ENCODE data around the gene PBRM1.

Gene PBRM1

DNA sequence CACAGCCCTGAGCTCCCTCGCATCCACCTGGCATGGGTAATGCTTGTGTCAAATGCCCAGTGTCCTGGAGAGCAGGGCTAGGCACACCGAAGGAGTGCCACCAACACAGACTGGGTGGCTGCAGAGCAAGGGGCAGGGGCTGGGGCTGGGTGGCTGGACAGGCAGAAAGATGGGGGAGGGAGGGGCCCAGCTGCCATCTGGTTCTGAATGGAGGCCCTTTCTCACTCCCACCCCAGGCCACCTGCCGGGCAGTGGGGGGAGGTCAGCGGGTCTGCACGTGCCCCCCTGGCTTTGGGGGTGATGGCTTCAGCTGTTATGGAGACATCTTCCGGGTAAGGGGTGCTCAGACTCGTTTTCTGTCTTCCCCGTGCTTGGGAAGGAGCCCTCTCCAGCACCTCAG is 173.6 kb downstream of the PBRM1 start:
- DNase-seq (ENCODE audit: low spot score): no peak
- Mint-ChIP-seq H3K27ac (no peak overlapping the region), H3K27me3 (ENCODE audit: low read depth) (no peaks in the 10 kb centered on the region), H3K4me1 (ENCODE audit: low read depth) (no peaks in the 10 kb centered on the region), H3K4me3 (no peak overlapping the region), H3K9me3 (no peaks in the 10 kb centered on the region), H3K36me3 (ENCODE audit: low read depth) (no peaks in the 10 kb centered on the region)

DNA sequence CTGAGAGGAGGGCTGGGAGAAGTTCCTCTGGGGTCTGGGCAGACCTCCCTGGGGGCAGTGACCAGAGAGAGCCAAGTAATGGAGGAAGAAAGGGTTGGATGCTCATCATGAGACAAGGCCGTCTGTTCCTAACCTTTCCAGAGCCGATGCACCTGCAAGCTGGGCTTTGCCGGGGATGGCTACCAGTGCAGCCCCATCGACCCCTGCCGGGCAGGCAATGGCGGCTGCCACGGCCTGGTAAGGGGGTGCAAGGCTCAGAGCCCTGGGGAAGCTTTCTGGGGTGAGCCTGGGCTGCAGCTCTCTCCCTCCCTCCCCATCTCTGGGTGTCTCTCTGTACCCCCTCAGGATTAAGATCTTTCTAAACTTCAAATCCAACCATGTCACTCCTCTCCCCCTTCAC is 174.2 kb downstream of the PBRM1 start:
- Mint-ChIP-seq H3K36me3 (ENCODE audit: low read depth) (no peaks in the 10 kb centered on the region), H3K4me1 (ENCODE audit: low read depth) (no peaks in the 10 kb centered on the region)

DNA sequence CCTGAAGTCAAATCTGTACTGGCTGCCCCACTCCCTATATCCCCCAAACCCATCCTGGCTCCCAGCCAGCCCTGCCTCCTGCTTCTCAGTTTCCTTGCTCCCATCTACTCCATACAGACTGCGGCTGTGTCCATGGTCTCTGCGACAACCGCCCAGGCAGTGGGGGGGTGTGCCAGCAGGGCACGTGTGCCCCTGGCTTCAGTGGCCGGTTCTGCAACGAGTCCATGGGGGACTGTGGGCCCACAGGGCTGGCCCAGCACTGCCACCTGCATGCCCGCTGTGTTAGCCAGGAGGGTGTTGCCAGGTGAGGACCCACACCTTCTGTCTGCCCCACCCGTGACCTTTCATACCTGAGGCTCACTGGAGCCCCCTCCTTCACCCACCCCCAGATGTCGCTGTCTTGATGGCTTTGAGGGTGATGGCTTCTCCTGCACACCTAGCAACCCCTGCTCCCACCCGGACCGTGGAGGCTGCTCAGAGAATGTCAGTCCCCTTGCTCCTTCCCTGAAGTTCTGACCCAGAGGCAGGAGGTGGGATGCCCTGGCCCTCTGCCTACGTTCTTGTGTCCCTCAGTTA is 175.9 kb downstream of the PBRM1 start:
- no peak overlapping the region for H3K27ac Mint-ChIP-seq

More for the DNA sequence above, 174.2 kb downstream of the PBRM1 start:
- no peak for DNase-seq (ENCODE audit: low spot score)
- Mint-ChIP-seq H3K4me3 (no peak overlapping the region), H3K27ac (no peak overlapping the region), H3K27me3 (ENCODE audit: low read depth) (no peaks in the 10 kb centered on the region), H3K9me3 (no peaks in the 10 kb centered on the region)

DNA sequence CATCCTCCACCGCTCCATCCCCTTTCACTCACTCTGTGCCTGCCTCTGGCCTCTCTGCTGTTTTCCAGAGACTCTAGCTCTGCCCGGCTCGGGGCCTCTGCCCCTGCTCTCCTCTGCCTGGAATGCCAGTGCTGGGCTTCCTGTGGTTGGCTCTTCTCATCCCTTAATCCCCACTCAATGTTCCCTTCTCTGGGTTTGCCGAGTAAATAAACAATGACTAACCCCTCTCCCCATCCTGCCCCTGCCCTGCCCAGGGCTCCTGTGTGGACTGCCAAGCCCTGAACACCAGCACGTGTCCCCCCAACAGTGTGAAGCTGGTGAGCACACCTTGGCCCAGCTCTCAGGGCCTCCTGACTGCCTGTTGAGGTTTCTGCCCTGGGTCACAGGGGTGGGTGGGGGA is 178.4 kb downstream of the PBRM1 start:
- no peak overlapping the region for H3K4me3 Mint-ChIP-seq
- H3K36me3 Mint-ChIP-seq (ENCODE audit: low read depth): no peaks in the 10 kb centered on the region
- no peaks in the 10 kb centered on the region for H3K27me3 Mint-ChIP-seq (ENCODE audit: low read depth)
- DNase-seq (ENCODE audit: low spot score): no peak
- no peak overlapping the region for H3K27ac Mint-ChIP-seq
- no peaks in the 10 kb centered on the region for H3K9me3 Mint-ChIP-seq
- no peaks in the 10 kb centered on the region for H3K4me1 Mint-ChIP-seq (ENCODE audit: low read depth)

More for the DNA sequence above, 175.9 kb downstream of the PBRM1 start:
- no peaks in the 10 kb centered on the region for H3K27me3 Mint-ChIP-seq (ENCODE audit: low read depth)
- H3K36me3 Mint-ChIP-seq (ENCODE audit: low read depth): no peaks in the 10 kb centered on the region
- no peaks in the 10 kb centered on the region for H3K4me1 Mint-ChIP-seq (ENCODE audit: low read depth)
- DNase-seq (ENCODE audit: low spot score): no peak
- no peaks in the 10 kb centered on the region for H3K9me3 Mint-ChIP-seq
- no peak overlapping the region for H3K4me3 Mint-ChIP-seq

DNA sequence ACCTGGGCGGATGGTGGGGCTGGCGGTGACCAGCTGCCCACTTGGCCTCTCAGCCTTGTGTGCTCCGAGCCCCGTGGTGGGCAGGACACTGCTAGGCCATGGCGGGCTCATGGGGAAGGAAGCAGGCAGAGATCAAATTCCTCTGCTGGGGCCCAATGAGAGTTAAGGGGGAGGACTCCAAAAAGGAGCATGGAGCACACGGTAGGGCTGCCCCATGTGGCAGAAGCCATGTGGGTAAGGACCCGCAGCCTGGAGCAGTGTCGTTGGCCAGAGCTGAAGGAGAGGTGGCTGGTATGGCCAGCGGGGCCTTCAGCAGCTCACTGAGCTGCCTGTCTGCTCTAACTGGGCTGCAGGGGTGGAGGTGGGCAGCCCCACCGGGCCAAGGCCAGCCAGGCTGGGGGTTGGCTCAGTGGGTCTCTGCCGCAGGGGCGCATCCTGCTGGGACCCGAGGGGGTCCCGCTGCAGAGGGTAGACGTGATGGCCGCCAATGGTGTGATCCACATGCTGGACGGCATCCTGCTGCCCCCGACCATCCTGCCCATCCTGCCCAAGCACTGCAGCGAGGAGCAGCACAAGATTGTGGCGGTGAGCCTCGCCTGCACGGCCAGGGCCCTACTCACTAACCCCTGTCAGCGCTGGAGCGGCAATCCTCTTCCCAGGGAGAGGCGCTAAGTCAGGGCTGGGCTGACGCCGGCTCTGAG is 179.3 kb downstream of the PBRM1 start:
- Mint-ChIP-seq H3K27ac (no peak overlapping the region), H3K4me1 (ENCODE audit: low read depth) (no peaks in the 10 kb centered on the region), H3K4me3 (no peak overlapping the region), H3K27me3 (ENCODE audit: low read depth) (no peaks in the 10 kb centered on the region), H3K9me3 (no peaks in the 10 kb centered on the region), H3K36me3 (ENCODE audit: low read depth) (no peaks in the 10 kb centered on the region)
- no peak for DNase-seq (ENCODE audit: low spot score)

DNA sequence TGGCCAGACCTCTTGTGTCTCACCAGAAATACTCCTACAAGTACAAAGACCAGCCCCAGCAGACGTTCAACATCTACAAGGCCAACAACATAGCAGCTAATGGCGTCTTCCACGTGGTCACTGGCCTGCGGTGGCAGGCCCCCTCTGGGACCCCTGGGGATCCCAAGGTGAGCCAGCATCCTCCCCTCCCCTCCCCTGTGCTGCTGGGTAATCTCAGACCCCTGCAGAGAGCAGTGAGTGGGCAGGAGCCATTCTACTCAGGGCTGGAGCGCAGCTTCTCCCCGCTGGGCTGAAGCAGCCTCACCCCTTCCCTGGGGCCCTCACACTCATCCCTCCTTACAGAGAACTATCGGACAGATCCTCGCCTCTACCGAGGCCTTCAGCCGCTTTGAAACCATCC is 180.7 kb downstream of the PBRM1 start:
- Mint-ChIP-seq H3K27ac (no peak overlapping the region), H3K4me1 (ENCODE audit: low read depth) (no peaks in the 10 kb centered on the region), H3K27me3 (ENCODE audit: low read depth) (no peaks in the 10 kb centered on the region), H3K4me3 (no peak overlapping the region), H3K36me3 (ENCODE audit: low read depth) (no peaks in the 10 kb centered on the region), H3K9me3 (no peaks in the 10 kb centered on the region)
- no peak for DNase-seq (ENCODE audit: low spot score)

DNA sequence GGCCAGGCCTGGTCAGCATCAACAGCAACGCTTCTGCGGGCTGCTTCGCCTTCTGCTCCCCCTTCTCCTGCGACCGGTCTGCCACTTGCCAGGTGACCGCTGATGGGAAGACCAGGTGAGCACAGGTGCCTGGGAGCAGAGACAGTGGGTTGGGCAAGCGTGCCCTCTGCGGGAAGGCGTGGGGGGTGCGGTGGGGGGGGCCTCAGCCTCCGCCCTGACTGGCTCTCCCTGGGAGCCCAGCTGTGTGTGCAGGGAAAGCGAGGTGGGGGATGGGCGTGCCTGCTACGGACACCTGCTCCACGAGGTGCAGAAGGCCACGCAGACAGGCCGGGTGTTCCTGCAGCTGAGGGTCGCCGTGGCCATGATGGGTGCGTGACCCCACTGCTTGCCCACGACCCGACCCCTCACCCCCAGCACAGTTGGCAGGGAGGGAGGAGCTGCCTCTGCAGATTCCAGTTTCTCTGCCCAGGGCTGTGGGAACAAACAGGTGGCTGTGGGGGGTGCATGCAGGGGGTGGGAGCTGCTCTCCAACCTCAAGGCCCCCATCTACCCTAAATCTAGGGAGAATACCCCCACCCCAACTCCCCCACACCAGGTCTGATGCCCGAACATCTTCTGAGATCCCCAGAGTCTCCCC is 181.8 kb downstream of the PBRM1 start:
- H3K36me3 Mint-ChIP-seq (ENCODE audit: low read depth): no peaks in the 10 kb centered on the region

DNA sequence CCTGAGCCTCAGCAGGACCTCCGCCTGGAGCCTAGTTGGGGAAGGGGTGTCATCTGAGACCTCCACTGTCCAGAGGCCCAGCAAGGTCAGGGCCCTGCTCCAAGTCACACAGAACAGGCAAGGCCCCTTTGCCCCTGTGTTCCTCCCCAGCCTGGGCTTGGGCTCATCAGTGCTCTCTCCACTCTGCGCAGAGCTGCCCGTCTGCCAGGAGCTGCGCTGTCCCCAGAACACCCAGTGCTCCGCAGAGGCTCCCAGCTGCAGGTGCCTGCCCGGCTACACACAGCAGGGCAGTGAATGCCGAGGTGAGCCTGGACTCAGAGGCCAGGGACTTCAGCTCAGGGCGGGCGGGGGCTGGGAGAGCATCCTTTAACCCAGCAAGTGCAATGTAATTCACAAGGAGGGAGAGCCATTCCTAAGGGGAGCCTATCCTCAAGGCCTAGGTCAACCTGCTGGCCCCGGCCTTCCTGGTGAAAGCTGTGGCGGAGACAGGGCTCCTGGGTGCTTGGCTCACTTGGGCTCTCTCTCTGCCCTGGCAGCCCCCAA is 182.8 kb downstream of the PBRM1 start:
- Mint-ChIP-seq H3K36me3 (ENCODE audit: low read depth) (no peaks in the 10 kb centered on the region), H3K4me1 (ENCODE audit: low read depth) (no peaks in the 10 kb centered on the region), H3K27me3 (ENCODE audit: low read depth) (no peaks in the 10 kb centered on the region), H3K27ac (no peak overlapping the region), H3K9me3 (no peaks in the 10 kb centered on the region), H3K4me3 (no peak overlapping the region)
- DNase-seq (ENCODE audit: low spot score): no peak

More for the DNA sequence above, 181.8 kb downstream of the PBRM1 start:
- DNase-seq (ENCODE audit: low spot score): no peak
- no peak overlapping the region for H3K27ac Mint-ChIP-seq
- H3K4me3 Mint-ChIP-seq: no peak overlapping the region
- no peaks in the 10 kb centered on the region for H3K27me3 Mint-ChIP-seq (ENCODE audit: low read depth)
- no peaks in the 10 kb centered on the region for H3K9me3 Mint-ChIP-seq
- no peaks in the 10 kb centered on the region for H3K4me1 Mint-ChIP-seq (ENCODE audit: low read depth)

DNA sequence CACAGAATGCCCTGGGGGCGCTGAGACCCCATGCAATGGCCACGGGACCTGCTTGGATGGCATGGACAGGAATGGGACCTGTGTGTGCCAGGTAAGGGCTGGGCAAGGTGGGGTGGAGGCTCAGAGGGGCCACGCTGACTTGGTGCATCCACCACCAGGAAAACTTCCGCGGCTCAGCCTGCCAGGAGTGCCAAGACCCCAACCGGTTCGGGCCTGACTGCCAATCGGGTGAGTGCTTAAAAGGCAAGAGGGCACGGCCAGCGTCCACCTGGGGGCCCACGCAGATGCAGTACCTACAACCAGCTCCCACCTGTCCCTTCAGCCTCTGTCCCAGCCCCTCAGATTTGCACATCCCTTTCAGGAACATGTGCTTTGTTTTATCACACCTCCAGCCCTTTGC is 183.7 kb downstream of the PBRM1 start:
- H3K4me1 Mint-ChIP-seq (ENCODE audit: low read depth): no peaks in the 10 kb centered on the region
- H3K27ac Mint-ChIP-seq: no peak overlapping the region
- no peaks in the 10 kb centered on the region for H3K9me3 Mint-ChIP-seq
- H3K27me3 Mint-ChIP-seq (ENCODE audit: low read depth): no peaks in the 10 kb centered on the region
- H3K4me3 Mint-ChIP-seq: no peak overlapping the region
- no peaks in the 10 kb centered on the region for H3K36me3 Mint-ChIP-seq (ENCODE audit: low read depth)
- DNase-seq (ENCODE audit: low spot score): no peak

DNA sequence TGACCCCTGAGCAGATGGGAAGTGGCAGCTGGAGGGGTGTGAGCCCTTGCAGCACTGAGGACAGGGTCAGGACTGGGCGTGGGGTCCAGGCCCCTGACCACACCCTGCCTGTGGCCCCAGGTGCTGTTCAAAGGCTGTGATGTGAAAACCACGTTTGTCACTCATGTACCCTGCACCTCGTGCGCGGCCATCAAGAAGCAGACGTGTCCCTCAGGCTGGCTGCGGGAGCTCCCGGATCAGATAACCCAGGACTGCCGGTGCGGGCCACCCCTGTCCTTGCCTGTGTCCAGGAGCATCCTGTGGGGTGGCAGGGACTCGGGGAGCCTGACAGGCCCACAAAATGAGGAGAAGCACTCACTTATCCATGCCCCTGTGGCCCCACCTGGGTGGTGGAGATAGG is 184.7 kb downstream of the PBRM1 start:
- Mint-ChIP-seq H3K4me3 (no peak overlapping the region), H3K36me3 (ENCODE audit: low read depth) (no peaks in the 10 kb centered on the region), H3K27ac (no peak overlapping the region), H3K27me3 (ENCODE audit: low read depth) (no peaks in the 10 kb centered on the region), H3K4me1 (ENCODE audit: low read depth) (no peaks in the 10 kb centered on the region), H3K9me3 (no peaks in the 10 kb centered on the region)
- DNase-seq (ENCODE audit: low spot score): no peak

DNA sequence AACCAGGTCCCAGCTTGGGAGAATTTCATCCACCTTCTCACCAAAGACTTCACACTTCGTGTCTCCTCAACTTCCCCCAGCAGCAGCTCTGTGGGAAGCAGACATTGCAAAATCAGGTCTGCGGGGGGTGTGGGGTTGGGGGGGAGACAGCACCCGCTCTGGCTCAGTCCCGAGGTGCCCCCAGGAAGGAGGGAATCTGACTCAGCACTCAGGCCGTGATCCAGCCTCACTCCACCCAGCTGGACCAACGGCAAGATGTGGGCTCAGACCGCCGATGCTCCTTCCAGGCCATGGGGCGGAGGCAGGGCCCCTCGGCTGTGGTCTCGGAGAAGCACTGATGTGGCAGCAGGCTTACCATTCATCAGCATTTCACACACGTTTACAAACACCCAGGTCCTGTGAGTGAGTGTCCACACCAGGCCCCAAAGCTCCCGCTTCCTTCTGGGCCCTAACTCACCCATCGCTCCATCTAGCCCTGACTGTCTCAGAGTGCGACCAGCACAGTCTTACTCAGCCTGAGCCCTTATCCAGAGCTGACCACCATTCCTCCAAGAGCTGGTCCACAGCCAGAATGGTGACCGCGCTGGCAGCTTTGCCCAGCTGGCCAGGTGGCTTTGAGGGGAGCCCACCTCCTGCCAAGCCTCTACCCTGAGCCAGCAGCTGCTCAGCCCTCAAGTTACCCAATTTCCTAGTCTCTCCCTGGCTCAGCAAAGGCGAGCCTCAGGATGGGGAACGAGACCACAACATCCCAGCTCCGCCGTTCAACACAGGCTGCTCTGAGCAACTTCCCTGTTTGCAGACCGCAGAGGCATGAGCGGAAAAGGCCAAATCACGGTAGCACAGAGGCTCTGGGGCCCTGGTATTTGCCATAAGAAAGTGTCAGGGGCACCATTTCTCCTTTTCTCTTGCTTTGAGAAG is 187.3 kb downstream of the PBRM1 start:
- Mint-ChIP-seq H3K27me3 (ENCODE audit: low read depth) (no peaks in the 10 kb centered on the region), H3K4me1 (ENCODE audit: low read depth) (no peaks in the 10 kb centered on the region), H3K36me3 (ENCODE audit: low read depth) (no peaks in the 10 kb centered on the region), H3K9me3 (no peaks in the 10 kb centered on the region), H3K27ac (no peak overlapping the region), H3K4me3 (no peak overlapping the region)
- DNase-seq (ENCODE audit: low spot score): no peak

DNA sequence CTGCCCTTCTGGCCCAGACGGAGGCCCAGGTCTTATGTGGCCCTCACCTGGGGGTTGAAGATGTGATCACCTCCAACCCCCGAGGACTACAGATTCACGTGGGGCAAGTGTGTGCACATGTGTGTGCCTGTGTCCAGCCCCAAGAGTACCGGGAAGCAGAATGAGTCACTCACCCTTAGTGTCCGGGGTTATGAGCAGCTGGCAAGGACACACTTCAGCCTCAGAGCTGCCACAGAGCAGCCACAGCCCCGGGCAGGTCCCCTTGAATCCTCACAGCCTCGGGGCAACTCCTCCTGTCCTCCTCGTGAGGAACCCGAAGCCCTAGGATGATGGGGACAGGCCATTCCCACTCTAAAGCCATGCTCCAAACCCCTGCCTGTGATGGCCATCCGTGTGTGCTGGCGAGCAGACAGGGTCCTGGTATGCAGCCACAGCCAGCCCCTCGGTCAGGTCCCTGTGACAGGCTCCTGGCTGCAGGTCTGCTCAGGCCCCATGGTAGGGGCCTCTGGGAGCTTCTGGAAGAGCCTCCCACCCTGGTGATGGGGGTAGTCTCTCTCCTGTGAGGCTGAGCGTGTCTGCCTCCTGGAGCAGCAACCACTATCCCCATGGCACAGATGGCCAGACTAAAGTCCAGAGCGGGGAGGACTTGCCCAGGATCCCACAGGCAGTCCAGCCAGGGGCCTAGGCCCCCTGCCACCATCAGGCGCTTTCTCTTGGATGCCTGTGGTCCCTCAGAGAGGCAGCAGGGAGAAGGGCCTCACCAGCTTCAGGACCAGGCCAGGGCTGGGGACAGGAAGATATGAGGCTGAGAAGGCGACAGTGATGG is 189.7 kb downstream of the PBRM1 start:
- DNase-seq (ENCODE audit: low spot score): no peak
- Mint-ChIP-seq H3K36me3 (ENCODE audit: low read depth) (peaks cover 6% of the 10 kb centered on the region), H3K27ac (no peak overlapping the region), H3K27me3 (ENCODE audit: low read depth) (no peaks in the 10 kb centered on the region), H3K9me3 (no peaks in the 10 kb centered on the region), H3K4me1 (ENCODE audit: low read depth) (no peaks in the 10 kb centered on the region), H3K4me3 (no peak overlapping the region)
